GM23248 (cell line): ENCODE results near the gene LIPT2.

Experiments
- EZH2 ChIP-seq: fragments of 200-600 bp; sonication (generic); IDR thresholded peaks from 2 replicates; pipeline ENCODE4 v1.6.1; 2018; ENCODE audit warnings: antibody characterized with exemption, mild to moderate bottlenecking; ENCODE audit not compliant: insufficient read depth, poor library complexity, severe bottlenecking
- EZH2phosphoT487 ChIP-seq: fragments of 200-600 bp; sonication (generic); IDR thresholded peaks from 2 replicates; pipeline ENCODE4 v1.6.1; 2018; ENCODE audit warnings: antibody characterized with exemption, moderate library complexity, mild to moderate bottlenecking, low read depth; ENCODE audit not compliant: insufficient read depth

- TF ChIP-seq EZH2 = no peak
- TF ChIP-seq EZH2phosphoT487 = no peak
Measured at GRCh38 chr11:74468058-74468457, 25.5 kb downstream of the LIPT2 start.
